ENCODE results near the gene PLEKHA5.

The PLEKHA5 gene

GRCh38 chr12:19214020-19214419, 84.5 kb downstream of the PLEKHA5 start:
- peaks cover 17% of the 10 kb centered on the region for H3K4me1 ChIP-seq (ENCODE audit: control insufficient read depth, insufficient read depth, low read length)
- H3K9me3 ChIP-seq (ENCODE audit: control insufficient read depth, insufficient read depth, low read depth, low read length) = peaks cover 9% of the 10 kb centered on the region; the same call in 1 of the 2 replicates
- peaks cover 6% of the 10 kb centered on the region for H3K36me3 ChIP-seq (ENCODE audit: control insufficient read depth, insufficient read depth, low read length)
- H3K27ac ChIP-seq (ENCODE audit: low read depth, low read length) = no peak overlapping the region
- H3K27me3 ChIP-seq (ENCODE audit: control insufficient read depth, insufficient read depth, low read length) = no peaks in the 10 kb centered on the region
- H3K9ac ChIP-seq (ENCODE audit: low read length) = no peak overlapping the region
- H3K4me3 ChIP-seq (ENCODE audit: low read depth, low read length) = no peak overlapping the region

- H3K36me3 ChIP-seq (ENCODE audit: control insufficient read depth, insufficient read depth, low read length) = no peaks in the 10 kb centered on the region
- H3K27me3 ChIP-seq (ENCODE audit: control insufficient read depth, insufficient read depth, low read length) = no peaks in the 10 kb centered on the region
- H3K9ac ChIP-seq (ENCODE audit: low read length) = no peak overlapping the region
- H3K9me3 ChIP-seq (ENCODE audit: control insufficient read depth, insufficient read depth, low read depth, low read length) = 0 out of 2 replicates have a peak, but pooled peaks cover 3% of the 10 kb centered on the region
- H3K4me3 ChIP-seq (ENCODE audit: low read depth, low read length) = no peak overlapping the region
- no peak overlapping the region for H3K27ac ChIP-seq (ENCODE audit: low read depth, low read length)
- peaks cover 17% of the 10 kb centered on the region for H3K4me1 ChIP-seq (ENCODE audit: control insufficient read depth, insufficient read depth, low read length)
These were observed 85.6 kb downstream of the PLEKHA5 start for GRCh38 chr12:19215115-19215514.

- Histone ChIP-seq H3K4me3 (ENCODE audit: low read depth, low read length) (no peak overlapping the region), H3K36me3 (ENCODE audit: control insufficient read depth, insufficient read depth, low read length) (no peaks in the 10 kb centered on the region)
These were observed 87.9 kb downstream of the PLEKHA5 start for GRCh38 chr12:19217446-19217845.

DNA sequence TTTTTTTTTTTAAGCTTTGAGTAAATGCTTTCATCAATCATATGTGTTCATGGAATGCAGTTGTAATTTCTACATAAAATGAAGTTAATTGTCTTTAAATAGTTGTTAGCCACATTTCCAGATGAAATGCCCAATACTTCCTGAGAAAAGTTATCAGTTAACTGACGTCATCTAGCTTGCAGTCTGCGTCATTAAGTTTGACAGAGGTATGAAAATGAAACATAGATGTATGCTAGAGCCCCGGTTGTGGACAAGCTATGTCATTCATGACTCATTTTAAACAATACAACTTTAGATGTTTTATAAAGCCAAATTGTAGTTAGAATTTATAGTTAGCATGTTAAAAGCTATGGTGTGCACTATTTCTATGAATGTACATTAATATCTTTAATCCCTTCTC, 90.7 kb downstream of the PLEKHA5 start:
- H3K27ac ChIP-seq (ENCODE audit: low read depth, low read length) = no peak overlapping the region
- H3K9ac ChIP-seq (ENCODE audit: low read length) = no peak overlapping the region
- no peaks in the 10 kb centered on the region for H3K27me3 ChIP-seq (ENCODE audit: control insufficient read depth, insufficient read depth, low read length)
- H3K9me3 ChIP-seq (ENCODE audit: control insufficient read depth, insufficient read depth, low read depth, low read length) = no peaks in the 10 kb centered on the region
- H3K4me1 ChIP-seq (ENCODE audit: control insufficient read depth, insufficient read depth, low read length) = peaks cover 8% of the 10 kb centered on the region; the same call in 1 of the 2 replicates
- no peak overlapping the region for H3K4me3 ChIP-seq (ENCODE audit: low read depth, low read length)
- H3K36me3 ChIP-seq (ENCODE audit: control insufficient read depth, insufficient read depth, low read length) = no peaks in the 10 kb centered on the region

More at GRCh38 chr12:19217446-19217845, 87.9 kb downstream of the PLEKHA5 start:
- no peak overlapping the region for H3K27ac ChIP-seq (ENCODE audit: low read depth, low read length)
- no peaks in the 10 kb centered on the region for H3K27me3 ChIP-seq (ENCODE audit: control insufficient read depth, insufficient read depth, low read length)
- no peak overlapping the region for H3K9ac ChIP-seq (ENCODE audit: low read length)
- H3K4me1 ChIP-seq (ENCODE audit: control insufficient read depth, insufficient read depth, low read length) = peaks cover 25% of the 10 kb centered on the region
- no peaks in the 10 kb centered on the region for H3K9me3 ChIP-seq (ENCODE audit: control insufficient read depth, insufficient read depth, low read depth, low read length)

- peaks cover 8% of the 10 kb centered on the region; the same call in 1 of the 2 replicates for H3K4me1 ChIP-seq (ENCODE audit: control insufficient read depth, insufficient read depth, low read length)
- no peak overlapping the region for H3K27ac ChIP-seq (ENCODE audit: low read depth, low read length)
- no peaks in the 10 kb centered on the region for H3K36me3 ChIP-seq (ENCODE audit: control insufficient read depth, insufficient read depth, low read length)
- no peak overlapping the region for H3K4me3 ChIP-seq (ENCODE audit: low read depth, low read length)
- H3K27me3 ChIP-seq (ENCODE audit: control insufficient read depth, insufficient read depth, low read length) = no peaks in the 10 kb centered on the region
- no peaks in the 10 kb centered on the region for H3K9me3 ChIP-seq (ENCODE audit: control insufficient read depth, insufficient read depth, low read depth, low read length)
- no peak overlapping the region for H3K9ac ChIP-seq (ENCODE audit: low read length)
These were observed 91.4 kb downstream of the PLEKHA5 start for GRCh38 chr12:19220852-19221466.

DNA sequence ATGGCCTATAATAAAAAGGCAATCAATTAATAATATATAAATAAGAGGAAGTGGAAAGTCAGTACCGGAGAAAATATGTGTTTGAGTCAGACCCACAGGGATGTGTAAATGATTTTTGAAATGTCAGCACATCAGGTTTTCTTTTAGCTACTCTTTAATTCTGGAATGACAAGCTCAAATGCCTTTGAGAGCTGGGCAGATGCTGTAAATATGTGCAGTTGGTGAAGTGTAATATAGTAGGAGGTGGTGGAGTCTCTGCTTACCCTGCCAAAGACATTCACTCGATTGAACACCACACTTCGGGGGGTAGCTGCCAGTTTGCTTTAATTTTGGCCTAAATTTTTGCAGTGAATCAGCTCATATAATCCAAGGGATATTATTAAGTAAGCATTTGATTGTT, 93.0 kb downstream of the PLEKHA5 start:
- H3K27ac ChIP-seq (ENCODE audit: low read depth, low read length) = no peak overlapping the region
- H3K27me3 ChIP-seq (ENCODE audit: control insufficient read depth, insufficient read depth, low read length) = no peaks in the 10 kb centered on the region
- H3K4me3 ChIP-seq (ENCODE audit: low read depth, low read length) = no peak overlapping the region
- H3K9me3 ChIP-seq (ENCODE audit: control insufficient read depth, insufficient read depth, low read depth, low read length) = no peaks in the 10 kb centered on the region
- H3K36me3 ChIP-seq (ENCODE audit: control insufficient read depth, insufficient read depth, low read length) = no peaks in the 10 kb centered on the region
- H3K4me1 ChIP-seq (ENCODE audit: control insufficient read depth, insufficient read depth, low read length) = peaks cover 19% of the 10 kb centered on the region
- no peak overlapping the region for H3K9ac ChIP-seq (ENCODE audit: low read length)

- Histone ChIP-seq H3K4me1 (ENCODE audit: control insufficient read depth, insufficient read depth, low read length) (peaks cover 19% of the 10 kb centered on the region), H3K27me3 (ENCODE audit: control insufficient read depth, insufficient read depth, low read length) (no peaks in the 10 kb centered on the region), H3K36me3 (ENCODE audit: control insufficient read depth, insufficient read depth, low read length) (no peaks in the 10 kb centered on the region), H3K9ac (ENCODE audit: low read length) (no peak overlapping the region), H3K9me3 (ENCODE audit: control insufficient read depth, insufficient read depth, low read depth, low read length) (no peaks in the 10 kb centered on the region), H3K4me3 (ENCODE audit: low read depth, low read length) (no peak overlapping the region), H3K27ac (ENCODE audit: low read depth, low read length) (no peak overlapping the region)
These were observed 93.5 kb downstream of the PLEKHA5 start for GRCh38 chr12:19223018-19223417.

DNA sequence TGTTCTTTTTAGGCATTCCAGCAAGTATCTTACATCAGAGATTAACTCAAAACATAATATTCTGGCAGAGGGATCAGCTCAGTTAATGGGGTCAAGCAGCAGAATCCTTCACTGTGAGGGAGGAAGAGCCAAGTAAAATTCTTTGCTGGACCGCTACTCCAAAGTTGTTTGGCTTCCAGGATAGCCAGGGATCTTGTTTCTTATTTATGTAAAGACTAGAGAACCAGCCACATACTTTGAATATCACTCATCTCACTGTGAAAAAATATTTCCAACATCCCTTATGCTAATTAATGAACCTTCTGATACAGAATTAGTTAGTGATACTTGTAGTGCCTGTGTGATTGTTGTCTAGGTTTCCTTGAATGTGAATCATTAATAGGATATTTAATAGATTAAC, 94.2 kb downstream of the PLEKHA5 start:
- Histone ChIP-seq H3K27me3 (ENCODE audit: control insufficient read depth, insufficient read depth, low read length) (no peaks in the 10 kb centered on the region), H3K9me3 (ENCODE audit: control insufficient read depth, insufficient read depth, low read depth, low read length) (no peaks in the 10 kb centered on the region), H3K4me1 (ENCODE audit: control insufficient read depth, insufficient read depth, low read length) (peaks cover 19% of the 10 kb centered on the region), H3K4me3 (ENCODE audit: low read depth, low read length) (no peak overlapping the region), H3K36me3 (ENCODE audit: control insufficient read depth, insufficient read depth, low read length) (no peaks in the 10 kb centered on the region), H3K9ac (ENCODE audit: low read length) (no peak overlapping the region), H3K27ac (ENCODE audit: low read depth, low read length) (no peak overlapping the region)

- Histone ChIP-seq H3K27me3 (ENCODE audit: control insufficient read depth, insufficient read depth, low read length) (no peaks in the 10 kb centered on the region), H3K4me1 (ENCODE audit: control insufficient read depth, insufficient read depth, low read length) (peaks cover 19% of the 10 kb centered on the region), H3K4me3 (ENCODE audit: low read depth, low read length) (no peak overlapping the region), H3K9me3 (ENCODE audit: control insufficient read depth, insufficient read depth, low read depth, low read length) (peaks cover 7% of the 10 kb centered on the region), H3K9ac (ENCODE audit: low read length) (no peak overlapping the region), H3K27ac (ENCODE audit: low read depth, low read length) (no peak overlapping the region), H3K36me3 (ENCODE audit: control insufficient read depth, insufficient read depth, low read length) (peaks cover 5% of the 10 kb centered on the region)
These were observed 95.2 kb downstream of the PLEKHA5 start for GRCh38 chr12:19224746-19225145.

DNA sequence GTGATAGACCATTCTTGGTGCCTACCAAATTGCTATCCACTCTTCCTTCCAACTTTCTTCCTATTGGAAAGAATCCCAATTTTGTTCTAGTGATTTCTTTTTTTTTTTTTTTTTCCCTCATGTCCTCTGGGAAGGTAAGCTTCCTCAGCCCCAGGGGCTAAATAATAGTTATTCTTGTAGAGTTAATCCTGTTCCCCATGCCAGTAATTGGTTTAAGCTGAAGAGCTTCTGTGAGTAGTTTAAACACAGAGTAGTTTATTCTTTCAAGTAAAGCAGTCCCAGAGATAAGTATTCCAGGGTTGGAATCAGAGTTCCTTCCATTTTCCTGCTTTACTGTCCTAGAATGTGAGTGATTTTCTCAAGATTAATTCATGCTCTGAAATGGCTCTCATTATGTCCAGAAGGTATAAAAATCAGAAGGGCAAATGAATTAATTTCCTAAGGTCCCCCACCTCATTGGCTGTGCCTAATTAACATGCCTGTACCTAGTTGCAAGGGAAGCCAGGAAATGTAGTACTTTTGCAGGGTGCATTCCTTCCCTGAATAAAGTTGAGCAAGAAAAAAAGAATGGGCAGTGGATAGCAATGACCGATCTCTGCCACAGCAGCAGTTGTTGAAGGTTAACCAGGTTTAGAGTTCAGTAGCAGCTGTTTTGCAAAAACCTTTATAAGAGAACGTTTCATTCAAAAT, 97.8 kb downstream of the PLEKHA5 start:
- H3K27me3 ChIP-seq (ENCODE audit: control insufficient read depth, insufficient read depth, low read length) = no peaks in the 10 kb centered on the region
- H3K4me3 ChIP-seq (ENCODE audit: low read depth, low read length) = no peak overlapping the region
- peaks cover 14% of the 10 kb centered on the region for H3K4me1 ChIP-seq (ENCODE audit: control insufficient read depth, insufficient read depth, low read length)
- no peak overlapping the region for H3K27ac ChIP-seq (ENCODE audit: low read depth, low read length)
- H3K36me3 ChIP-seq (ENCODE audit: control insufficient read depth, insufficient read depth, low read length) = peaks cover 9% of the 10 kb centered on the region
- H3K9ac ChIP-seq (ENCODE audit: low read length) = no peak overlapping the region
- H3K9me3 ChIP-seq (ENCODE audit: control insufficient read depth, insufficient read depth, low read depth, low read length) = peaks cover 17% of the 10 kb centered on the region

- H3K36me3 ChIP-seq (ENCODE audit: control insufficient read depth, insufficient read depth, low read length) = peaks cover 9% of the 10 kb centered on the region
- no peaks in the 10 kb centered on the region for H3K27me3 ChIP-seq (ENCODE audit: control insufficient read depth, insufficient read depth, low read length)
- no peak overlapping the region for H3K4me3 ChIP-seq (ENCODE audit: low read depth, low read length)
- peaks cover 17% of the 10 kb centered on the region for H3K9me3 ChIP-seq (ENCODE audit: control insufficient read depth, insufficient read depth, low read depth, low read length)
- no peak overlapping the region for H3K9ac ChIP-seq (ENCODE audit: low read length)
- no peak overlapping the region for H3K27ac ChIP-seq (ENCODE audit: low read depth, low read length)
- peaks cover 19% of the 10 kb centered on the region for H3K4me1 ChIP-seq (ENCODE audit: control insufficient read depth, insufficient read depth, low read length)
These were observed 98.3 kb downstream of the PLEKHA5 start for GRCh38 chr12:19227880-19228210.
